Measurements from ENCODE around the gene HCK. TPM values are rescaled to one million over a fixed set of nuclear protein-coding genes. Genes with fewer than 3 reads are reported as not detected.
A peak's percentile ranks its signal among the peaks of the same experiment; 100 is the strongest.

Gene HCK
- polyA plus RNA-seq (2013): 15.3 TPM

DNA sequence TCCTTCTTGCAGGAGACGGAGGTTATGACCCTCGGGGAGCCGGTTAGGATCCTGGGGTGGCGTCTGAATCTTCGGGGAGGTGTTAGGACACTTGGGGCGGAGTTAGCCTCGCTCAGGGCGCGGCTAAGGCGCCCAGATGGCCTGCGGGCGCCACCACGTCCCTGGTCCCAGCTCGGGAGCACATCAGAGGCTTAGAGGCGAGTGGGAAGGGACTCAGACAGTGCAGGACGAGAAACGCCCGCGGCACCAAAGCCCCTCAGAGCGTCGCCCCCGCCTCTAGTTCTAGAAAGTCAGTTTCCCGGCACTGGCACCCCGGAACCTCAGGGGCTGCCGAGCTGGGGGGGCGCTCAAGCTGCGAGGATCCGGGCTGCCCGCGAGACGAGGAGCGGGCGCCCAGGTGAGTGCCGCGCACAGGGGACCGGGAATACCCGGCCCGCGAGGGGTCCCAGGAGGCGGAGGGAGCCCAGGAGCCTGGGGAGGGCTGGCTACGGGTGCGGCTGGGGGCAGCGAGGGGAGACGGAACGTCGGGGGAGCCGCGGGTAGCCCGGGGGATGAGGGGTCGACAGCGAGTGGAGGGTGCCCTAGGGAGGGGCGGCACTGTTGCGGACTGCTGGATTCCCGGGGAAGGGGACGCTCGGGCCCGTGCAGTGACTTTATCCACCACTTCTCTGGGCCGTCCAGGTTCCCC lies at the start of gene HCK:
HCK (plus strand) TSS at position 153 of the 688 bp plus-strand sequence.
- under 1% methylated on average over 39 of the region's 58 CpGs for WGBS (ENCODE audit: insufficient coverage)
- peak in 2 of 3 donors; percentile 46 to 58 for DNase-seq
- Histone ChIP-seq H3K27ac (ENCODE audit: insufficient read depth in 1 of 2, low read depth in 1 of 2, low read length in 2 of 2, poor library complexity in 1 of 2, severe bottlenecking in 2 of 2) (no peak within 1 kb of the TSS), H3K36me3 (ENCODE audit: control insufficient read depth in 4 of 4, insufficient read depth in 4 of 4, low read length in 3 of 4) (peaks cover 0 to 10% (median 0%) of the 10 kb centered on the region in 4 experiments), H3K4me3 (ENCODE audit: control insufficient read depth in 1 of 7, extremely low read depth in 1 of 7, insufficient read depth in 4 of 7, low read depth in 2 of 7, low read length in 6 of 7) (peak within 1 kb of the TSS; percentile 31 to 85 (median 76)), H3K9me3 (ENCODE audit: control extremely low read depth in 1 of 5, control insufficient read depth in 4 of 5, insufficient read depth in 2 of 5, low read depth in 1 of 5, low read length in 4 of 5) (no peaks in the 10 kb centered on the region), H3K4me1 (ENCODE audit: control extremely low read depth in 1 of 4, control insufficient read depth in 4 of 4, insufficient read depth in 4 of 4, low read length in 3 of 4) (peaks cover 9 to 51% (median 25%) of the 10 kb centered on the region in 4 experiments), H3K27me3 (replicated peaks in 2 of 5; ENCODE audit: control insufficient read depth in 4 of 5, insufficient read depth in 5 of 5, low read length in 4 of 5) (peaks cover 0 to 7% (median 0%) of the 10 kb centered on the region in 5 experiments)
- ChIA-PET CTCF (interaction anchor here (0.8 to 1.2 kb wide), 3 partner anchors 10 to 39 kb away, joined by 3 to 4 read pairs (median 3); no protein-coding TSS in a partner anchor), POLR2A (interaction anchor here (0.6 to 1.0 kb wide), 2 partner anchors 10 kb away, joined by 3 to 6 read pairs; no protein-coding TSS in a partner anchor)

GRCh38 chr20:32003325-32003724 lies 48.7 kb upstream of the HCK start:
- Histone ChIP-seq H3K27me3 (replicated peaks in 2 of 5; ENCODE audit: control insufficient read depth in 4 of 5, insufficient read depth in 5 of 5, low read length in 4 of 5) (no peaks in the 10 kb centered on the region), H3K4me1 (ENCODE audit: control extremely low read depth in 1 of 4, control insufficient read depth in 4 of 4, insufficient read depth in 4 of 4, low read length in 3 of 4) (peaks cover 0 to 9% (median 8%) of the 10 kb centered on the region in 4 experiments), H3K9me3 (ENCODE audit: control extremely low read depth in 1 of 5, control insufficient read depth in 4 of 5, insufficient read depth in 2 of 5, low read depth in 1 of 5, low read length in 4 of 5) (no peaks in the 10 kb centered on the region), H3K27ac (ENCODE audit: insufficient read depth in 1 of 2, low read depth in 1 of 2, low read length in 2 of 2, poor library complexity in 1 of 2, severe bottlenecking in 2 of 2) (no peak overlapping the region), H3K36me3 (ENCODE audit: control insufficient read depth in 4 of 4, insufficient read depth in 4 of 4, low read length in 3 of 4) (no peaks in the 10 kb centered on the region), H3K4me3 (ENCODE audit: control insufficient read depth in 1 of 7, extremely low read depth in 1 of 7, insufficient read depth in 4 of 7, low read depth in 2 of 7, low read length in 6 of 7) (no peak overlapping the region)
- no CpG with 5 or more reads among the region's 2 CpGs for WGBS (ENCODE audit: insufficient coverage)
- DNase-seq: no peak
- ChIA-PET POLR2A (no interaction called here), CTCF (no interaction called here)

- Histone ChIP-seq H3K27me3 (replicated peaks in 2 of 5; ENCODE audit: control insufficient read depth in 4 of 5, insufficient read depth in 5 of 5, low read length in 4 of 5) (no peaks in the 10 kb centered on the region), H3K4me3 (ENCODE audit: control insufficient read depth in 1 of 7, extremely low read depth in 1 of 7, insufficient read depth in 4 of 7, low read depth in 2 of 7, low read length in 6 of 7) (no peak overlapping the region), H3K27ac (ENCODE audit: insufficient read depth in 1 of 2, low read depth in 1 of 2, low read length in 2 of 2, poor library complexity in 1 of 2, severe bottlenecking in 2 of 2) (no peak overlapping the region), H3K36me3 (ENCODE audit: control insufficient read depth in 4 of 4, insufficient read depth in 4 of 4, low read length in 3 of 4) (no peaks in the 10 kb centered on the region), H3K4me1 (ENCODE audit: control extremely low read depth in 1 of 4, control insufficient read depth in 4 of 4, insufficient read depth in 4 of 4, low read length in 3 of 4) (peaks cover 0 to 11% (median 9%) of the 10 kb centered on the region in 4 experiments), H3K9me3 (ENCODE audit: control extremely low read depth in 1 of 5, control insufficient read depth in 4 of 5, insufficient read depth in 2 of 5, low read depth in 1 of 5, low read length in 4 of 5) (no peaks in the 10 kb centered on the region)
- peak in 2 of 3 donors; percentile 24 to 41 for DNase-seq
- CTCF ChIA-PET: interaction anchor here (0.9 kb wide), 1 partner anchor 45 kb away, joined by 3 read pairs; no protein-coding TSS in a partner anchor
- POLR2A ChIA-PET: no interaction called here
Measured at GRCh38 chr20:32004963-32005362, 47.1 kb upstream of the HCK start.

DNA sequence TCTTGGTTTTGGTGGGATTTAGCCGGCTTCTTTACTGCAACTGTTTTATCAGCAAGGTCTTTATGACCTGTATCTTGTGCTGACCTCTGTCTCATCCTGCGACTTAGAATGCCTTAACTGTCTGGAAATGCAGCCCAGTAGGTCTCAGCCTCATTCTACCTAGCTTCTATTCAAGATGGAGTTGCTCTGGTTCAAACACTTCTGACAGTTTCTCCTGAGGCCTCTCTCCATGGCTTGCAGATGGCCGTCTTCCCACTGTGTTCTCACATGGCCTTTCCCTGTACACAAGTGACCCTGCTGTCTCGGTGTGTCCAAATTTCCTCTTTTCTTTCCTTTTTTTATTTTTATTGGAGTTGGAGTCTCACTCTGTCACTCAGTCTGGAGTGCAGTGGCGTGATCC lies 46.0 kb upstream of the HCK start:
- peaks cover 0 to 11% (median 9%) of the 10 kb centered on the region in 4 experiments for H3K4me1 ChIP-seq (ENCODE audit: control extremely low read depth in 1 of 4, control insufficient read depth in 4 of 4, insufficient read depth in 4 of 4, low read length in 3 of 4)
- 96% methylated on average over 4 of the region's 5 CpGs for WGBS (ENCODE audit: insufficient coverage)
- H3K4me3 ChIP-seq (ENCODE audit: control insufficient read depth in 1 of 7, extremely low read depth in 1 of 7, insufficient read depth in 4 of 7, low read depth in 2 of 7, low read length in 6 of 7): no peak overlapping the region
- ChIA-PET CTCF (no interaction called here), POLR2A (no interaction called here)
- DNase-seq: no peak
- H3K27me3 ChIP-seq (replicated peaks in 2 of 5; ENCODE audit: control insufficient read depth in 4 of 5, insufficient read depth in 5 of 5, low read length in 4 of 5): no peaks in the 10 kb centered on the region
- H3K27ac ChIP-seq (ENCODE audit: insufficient read depth in 1 of 2, low read depth in 1 of 2, low read length in 2 of 2, poor library complexity in 1 of 2, severe bottlenecking in 2 of 2): no peak overlapping the region
- no peaks in the 10 kb centered on the region for H3K9me3 ChIP-seq (ENCODE audit: control extremely low read depth in 1 of 5, control insufficient read depth in 4 of 5, insufficient read depth in 2 of 5, low read depth in 1 of 5, low read length in 4 of 5)
- no peaks in the 10 kb centered on the region for H3K36me3 ChIP-seq (ENCODE audit: control insufficient read depth in 4 of 4, insufficient read depth in 4 of 4, low read length in 3 of 4)

DNA sequence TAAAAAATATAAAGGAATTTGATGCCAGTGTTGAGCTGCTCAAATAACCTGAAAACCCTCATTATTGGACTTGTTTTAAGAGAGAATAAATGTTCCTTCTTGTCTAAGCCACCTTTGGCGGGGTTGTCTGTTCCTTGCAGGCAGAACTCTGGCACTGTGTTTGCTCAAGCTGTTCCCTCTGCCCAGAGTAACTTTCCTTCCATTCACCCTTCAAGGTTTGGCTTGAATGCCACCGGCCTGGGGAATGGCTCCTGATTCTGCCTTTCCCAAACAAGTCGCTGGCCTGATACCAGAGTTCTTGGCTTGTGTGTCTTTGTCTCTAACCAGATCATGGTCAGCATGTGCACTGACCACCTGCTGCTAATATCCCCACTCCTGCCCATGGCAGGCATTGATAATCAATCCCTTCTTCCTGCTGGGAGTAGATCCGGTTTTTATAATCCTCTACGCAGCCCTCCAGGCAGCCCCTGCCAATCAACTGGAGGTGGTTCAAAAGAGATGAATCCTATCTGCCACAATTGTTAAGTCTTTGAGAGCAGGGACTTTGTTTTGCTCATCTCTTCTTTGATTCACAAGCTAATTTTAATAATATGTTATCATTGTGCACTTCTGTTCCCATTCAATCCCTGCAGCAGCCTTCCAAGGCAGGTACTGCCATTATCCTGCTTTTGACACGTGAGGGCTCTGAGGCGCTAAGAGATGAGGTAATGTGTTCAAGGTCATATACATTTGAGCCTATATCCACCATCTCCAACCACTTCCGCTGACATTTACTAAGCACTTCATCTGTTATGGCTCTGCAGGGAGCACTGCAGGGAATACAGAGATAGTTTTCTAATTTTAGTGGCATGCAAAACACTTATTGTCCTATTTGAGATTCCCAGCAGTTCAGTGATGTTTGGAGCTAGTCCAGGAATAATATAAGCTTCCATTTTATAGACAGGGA lies 44.9 kb upstream of the HCK start:
- Histone ChIP-seq H3K4me1 (ENCODE audit: control extremely low read depth in 1 of 4, control insufficient read depth in 4 of 4, insufficient read depth in 4 of 4, low read length in 3 of 4) (peaks cover 0 to 11% (median 9%) of the 10 kb centered on the region in 4 experiments), H3K9me3 (ENCODE audit: control extremely low read depth in 1 of 5, control insufficient read depth in 4 of 5, insufficient read depth in 2 of 5, low read depth in 1 of 5, low read length in 4 of 5) (no peaks in the 10 kb centered on the region), H3K36me3 (ENCODE audit: control insufficient read depth in 4 of 4, insufficient read depth in 4 of 4, low read length in 3 of 4) (no peaks in the 10 kb centered on the region), H3K27me3 (replicated peaks in 2 of 5; ENCODE audit: control insufficient read depth in 4 of 5, insufficient read depth in 5 of 5, low read length in 4 of 5) (no peaks in the 10 kb centered on the region), H3K4me3 (ENCODE audit: control insufficient read depth in 1 of 7, extremely low read depth in 1 of 7, insufficient read depth in 4 of 7, low read depth in 2 of 7, low read length in 6 of 7) (no peak overlapping the region), H3K27ac (ENCODE audit: insufficient read depth in 1 of 2, low read depth in 1 of 2, low read length in 2 of 2, poor library complexity in 1 of 2, severe bottlenecking in 2 of 2) (no peak overlapping the region)
- ChIA-PET CTCF (interaction anchor here (0.7 to 1.6 kb wide), 4 partner anchors 9 to 191 kb away, joined by 3 to 6 read pairs (median 3); no protein-coding TSS in a partner anchor), POLR2A (no interaction called here)
- DNase-seq: no peak
- 100% methylated on average over 4 of the region's 8 CpGs for WGBS (ENCODE audit: insufficient coverage)

GRCh38 chr20:32007787-32008616 lies 44.0 kb upstream of the HCK start:
- DNase-seq: peak in 2 of 3 donors; percentile 14 to 22
- Histone ChIP-seq H3K36me3 (ENCODE audit: control insufficient read depth in 4 of 4, insufficient read depth in 4 of 4, low read length in 3 of 4) (no peaks in the 10 kb centered on the region), H3K4me1 (ENCODE audit: control extremely low read depth in 1 of 4, control insufficient read depth in 4 of 4, insufficient read depth in 4 of 4, low read length in 3 of 4) (peaks cover 0 to 11% (median 9%) of the 10 kb centered on the region in 4 experiments), H3K4me3 (ENCODE audit: control insufficient read depth in 1 of 7, extremely low read depth in 1 of 7, insufficient read depth in 4 of 7, low read depth in 2 of 7, low read length in 6 of 7) (peak overlapping the region in 1 of 7 experiments; percentile 11), H3K27me3 (replicated peaks in 2 of 5; ENCODE audit: control insufficient read depth in 4 of 5, insufficient read depth in 5 of 5, low read length in 4 of 5) (no peaks in the 10 kb centered on the region), H3K9me3 (ENCODE audit: control extremely low read depth in 1 of 5, control insufficient read depth in 4 of 5, insufficient read depth in 2 of 5, low read depth in 1 of 5, low read length in 4 of 5) (no peaks in the 10 kb centered on the region), H3K27ac (ENCODE audit: insufficient read depth in 1 of 2, low read depth in 1 of 2, low read length in 2 of 2, poor library complexity in 1 of 2, severe bottlenecking in 2 of 2) (no peak overlapping the region)
- WGBS (ENCODE audit: insufficient coverage): 60% methylated on average over 8 of the region's 10 CpGs
- POLR2A ChIA-PET: no interaction called here
- CTCF ChIA-PET: interaction anchor here (0.8 to 1.6 kb wide), 5 partner anchors 10 to 192 kb away, joined by 3 to 6 read pairs (median 3); no protein-coding TSS in a partner anchor
